ENCODE measurements around the gene MKKS.
A peak's percentile ranks its signal among the peaks of the same experiment; 100 is the strongest.

The MKKS gene

DNA sequence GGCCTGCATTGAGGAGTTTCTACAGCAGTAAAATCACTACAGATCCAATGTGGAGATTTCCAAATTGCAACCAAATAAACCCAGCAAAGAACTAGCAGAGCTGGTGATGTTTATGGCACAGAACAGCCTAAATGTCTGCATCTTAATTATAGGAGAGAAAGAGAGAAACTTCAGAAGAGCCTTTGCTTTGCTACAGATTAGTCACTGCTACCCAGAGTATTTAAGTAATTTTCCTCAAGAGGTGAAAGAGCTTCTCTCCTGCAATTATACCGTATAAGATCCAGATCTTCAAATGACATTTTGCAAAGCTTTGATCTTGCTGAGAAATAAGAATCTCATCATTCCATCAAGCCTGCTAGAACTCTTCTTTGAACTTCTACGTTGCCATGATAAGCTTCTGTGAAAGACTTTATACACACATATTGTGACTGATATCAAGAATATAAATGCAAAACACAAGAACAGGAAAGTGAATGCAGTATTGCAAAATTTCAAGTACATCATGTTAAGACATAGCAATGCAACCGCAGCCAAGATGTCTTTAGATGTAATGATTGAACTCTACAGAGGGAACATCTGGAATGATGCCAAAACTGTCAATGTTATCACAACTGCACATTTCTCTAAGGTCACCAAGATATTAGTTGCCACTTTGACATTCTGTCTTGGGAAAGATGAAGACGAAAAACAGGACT lies 48.0 kb downstream of the MKKS start:
- DNase-seq (ENCODE audit: insufficient read length, low spot score) = no peak
- no peak for FAIRE-seq

DNA sequence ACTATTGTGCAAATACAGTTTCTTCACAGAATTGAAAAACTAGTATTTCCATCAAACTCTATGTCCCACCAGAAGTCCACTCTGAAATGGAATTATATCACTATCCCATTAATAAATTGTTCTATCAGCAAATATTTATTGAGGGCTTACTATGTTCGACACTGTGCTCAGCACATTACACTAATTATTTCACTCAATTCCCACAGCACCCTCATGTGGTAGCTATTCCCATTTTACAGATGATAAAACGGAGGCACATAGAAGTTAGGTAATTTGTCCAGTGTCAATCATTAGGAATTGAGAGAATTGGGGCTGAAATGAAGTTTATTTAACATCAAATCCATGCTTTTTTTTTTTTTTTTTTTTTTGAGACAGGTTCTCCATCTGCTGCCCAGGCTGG lies 52.5 kb downstream of the MKKS start:
- no peak for TF ChIP-seq POLR2A (IDR thresholded peaks at IDR 0.05; ENCODE audit: low read depth, low read length)
- DNase-seq (ENCODE audit: insufficient read length, low spot score) = no peak
- no peak for FAIRE-seq

More for the DNA sequence above, 48.0 kb downstream of the MKKS start:
- no peak for TF ChIP-seq POLR2A (IDR thresholded peaks at IDR 0.05; ENCODE audit: low read depth, low read length)

DNA sequence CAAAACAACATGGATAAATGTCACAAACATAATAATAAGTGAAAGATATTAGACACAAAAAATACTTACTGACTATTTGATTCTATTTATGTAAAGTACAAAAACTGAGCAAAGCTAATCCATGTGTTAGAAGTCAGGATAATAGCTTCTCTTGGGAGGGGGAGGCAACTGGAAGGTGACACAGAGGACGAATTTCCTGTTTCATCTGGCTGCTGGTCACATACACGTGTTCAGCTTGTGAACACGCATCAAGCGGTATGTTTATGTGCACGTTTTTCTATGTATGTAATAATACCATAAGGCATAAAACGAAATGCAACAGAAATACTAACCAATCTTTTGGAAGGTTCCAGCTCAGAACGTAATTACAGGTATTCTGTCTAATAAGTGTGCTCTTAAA lies 54.3 kb downstream of the MKKS start:
- no peak for DNase-seq (ENCODE audit: insufficient read length, low spot score)
- TF ChIP-seq POLR2A (IDR thresholded peaks at IDR 0.05; ENCODE audit: low read depth, low read length) = no peak
- no peak for FAIRE-seq

GRCh38 chr20:10376270-10377075 lies 57.5 kb downstream of the MKKS start:
- no peak for TF ChIP-seq POLR2A (IDR thresholded peaks at IDR 0.05; ENCODE audit: low read depth, low read length)
- DNase-seq (ENCODE audit: insufficient read length, low spot score) (no peak), FAIRE-seq (no peak)

- DNase-seq (ENCODE audit: insufficient read length, low spot score) = no peak
- FAIRE-seq = no peak
Measured at GRCh38 chr20:10375191-10375590, 58.8 kb downstream of the MKKS start.

GRCh38 chr20:10374036-10374435 lies 60.0 kb downstream of the MKKS start:
- DNase-seq (ENCODE audit: insufficient read length, low spot score) (no peak), FAIRE-seq (no peak)
- no peak for TF ChIP-seq POLR2A (IDR thresholded peaks at IDR 0.05; ENCODE audit: low read depth, low read length)

More at GRCh38 chr20:10375191-10375590, 58.8 kb downstream of the MKKS start:
- TF ChIP-seq POLR2A (IDR thresholded peaks at IDR 0.05; ENCODE audit: low read depth, low read length) = no peak

GRCh38 chr20:10371467-10371866 lies 62.6 kb downstream of the MKKS start:
- FAIRE-seq (no peak), DNase-seq (ENCODE audit: insufficient read length, low spot score) (no peak)
- no peak for TF ChIP-seq POLR2A (IDR thresholded peaks at IDR 0.05; ENCODE audit: low read depth, low read length)

GRCh38 chr20:10370091-10370887 lies 63.7 kb downstream of the MKKS start:
- no peak for TF ChIP-seq POLR2A (IDR thresholded peaks at IDR 0.05; ENCODE audit: low read depth, low read length)
- DNase-seq (ENCODE audit: insufficient read length, low spot score) (no peak), FAIRE-seq (no peak)

GRCh38 chr20:10369723-10370090 lies 64.3 kb downstream of the MKKS start:
- TF ChIP-seq POLR2A (IDR thresholded peaks at IDR 0.05; ENCODE audit: low read depth, low read length) = no peak
- no peak for DNase-seq (ENCODE audit: insufficient read length, low spot score)
- FAIRE-seq = peak; percentile 23

GRCh38 chr20:10368702-10369041 lies 65.3 kb downstream of the MKKS start:
- FAIRE-seq (no peak), DNase-seq (ENCODE audit: insufficient read length, low spot score) (no peak)
- TF ChIP-seq POLR2A (IDR thresholded peaks at IDR 0.05; ENCODE audit: low read depth, low read length) = no peak

DNA sequence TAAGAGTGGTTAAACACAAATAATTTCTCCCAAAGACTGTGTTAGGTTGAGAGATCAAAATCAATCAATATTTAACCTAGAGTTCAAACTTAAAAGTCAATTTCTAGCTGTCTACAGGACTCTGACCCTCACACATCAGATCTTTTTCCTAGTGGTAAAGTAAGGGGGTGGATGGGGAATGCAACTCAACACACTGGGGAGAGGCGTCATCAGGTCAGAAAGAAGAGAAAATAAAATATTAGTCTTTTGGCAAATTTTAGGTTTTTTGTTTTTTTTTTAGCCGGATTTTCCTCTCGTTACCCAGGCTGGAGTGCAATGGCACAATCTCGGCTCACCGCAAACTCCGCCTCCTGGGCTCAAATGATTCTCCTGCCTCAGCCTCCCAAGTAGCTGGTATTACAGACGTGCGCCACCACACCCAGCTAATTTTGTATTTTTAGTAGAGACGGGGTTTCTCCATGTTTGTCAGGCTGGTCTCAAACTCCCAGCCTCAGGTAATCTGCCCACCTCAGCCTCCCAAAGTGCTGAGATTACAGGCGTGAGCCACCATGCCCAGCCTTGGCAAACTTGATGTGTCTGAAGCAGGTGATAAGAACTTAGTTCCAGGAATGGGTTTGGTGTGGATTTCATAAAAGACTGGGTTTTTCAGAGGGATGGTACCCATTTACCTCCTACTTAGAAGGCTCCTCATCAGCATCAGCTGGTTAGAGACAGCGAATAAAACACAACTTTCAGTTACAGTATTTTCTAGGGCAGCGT lies 65.9 kb downstream of the MKKS start:
- no peak for TF ChIP-seq POLR2A (IDR thresholded peaks at IDR 0.05; ENCODE audit: low read depth, low read length)
- FAIRE-seq = no peak

DNA sequence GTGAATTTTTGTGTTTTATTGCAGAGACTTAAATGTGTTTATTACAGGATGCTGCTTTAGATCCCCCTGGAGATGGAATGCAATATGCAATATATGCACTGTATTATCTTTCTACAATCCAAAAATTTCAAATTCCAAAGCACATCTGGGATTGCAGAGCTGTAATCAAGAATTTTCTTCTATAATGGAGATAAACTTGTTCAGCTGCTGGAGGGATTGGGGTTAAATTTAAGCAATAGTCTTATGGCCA lies 66.4 kb downstream of the MKKS start:
- no peak for FAIRE-seq

More for the DNA sequence above, 65.9 kb downstream of the MKKS start:
- no peak for DNase-seq (ENCODE audit: insufficient read length, low spot score)

DNA sequence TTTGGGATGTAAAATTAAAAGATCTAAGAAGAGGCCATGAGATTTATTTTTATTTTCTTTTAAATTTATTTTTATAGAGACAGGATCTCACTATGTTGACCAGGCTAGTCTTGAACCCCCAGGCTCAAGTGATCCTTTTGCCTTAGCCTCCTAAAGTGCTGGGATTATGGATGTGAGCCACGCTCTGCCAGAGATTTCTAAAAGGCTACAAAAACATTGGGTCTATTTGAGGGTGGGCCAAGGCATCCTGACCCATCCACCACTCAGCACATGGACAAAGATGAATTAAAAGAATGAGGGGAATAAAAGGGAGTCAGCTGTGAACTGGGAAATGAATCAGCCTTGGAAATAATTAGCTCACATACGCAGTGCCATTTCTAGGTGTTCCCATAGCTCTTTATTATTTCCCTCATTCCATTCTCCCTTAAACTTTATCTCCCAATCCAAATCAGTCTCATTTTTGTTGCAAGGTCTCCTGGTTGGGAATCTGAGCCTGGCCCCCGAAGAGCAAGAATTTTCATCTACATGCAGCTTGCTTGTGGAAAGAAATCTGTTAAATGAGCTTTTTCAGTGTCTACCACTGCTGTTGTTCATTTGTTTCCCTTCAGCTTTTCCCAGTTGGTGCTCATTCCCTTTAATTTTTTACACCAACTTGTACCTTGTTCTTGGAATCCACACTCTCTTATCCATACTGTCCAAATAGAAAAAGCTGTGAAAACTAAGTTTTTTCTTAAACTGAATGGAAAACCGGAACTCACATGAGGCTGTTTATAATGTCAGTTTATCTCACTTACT lies 66.9 kb downstream of the MKKS start:
- FAIRE-seq = no peak
- no peak for DNase-seq (ENCODE audit: insufficient read length, low spot score)
- no peak for TF ChIP-seq POLR2A (IDR thresholded peaks at IDR 0.05; ENCODE audit: low read depth, low read length)

More for the DNA sequence above, 66.4 kb downstream of the MKKS start:
- no peak for DNase-seq (ENCODE audit: insufficient read length, low spot score)
- TF ChIP-seq POLR2A (IDR thresholded peaks at IDR 0.05; ENCODE audit: low read depth, low read length) = no peak

Data from H54 (cell line).